SK-N-SH treated with all-trans-retinoic acid at 6 μM for 48 hours (cell line): ENCODE data around the gene ULK1.
"Not testable (repeated sequence)": the region's sequence is repeated elsewhere in the genome, so short reads cannot be mapped to it uniquely, and the experiment has no call there.

Experiments used
- ARNTL ChIP-seq: fragments of 450-650 bp; formaldehyde crosslinking; IDR thresholded peaks from 2 replicates; pipeline ENCODE4 v1.5.0; 2020; ENCODE audit warnings: low read depth, mild to moderate bottlenecking, moderate library complexity, borderline replicate concordance
- TSHZ2 ChIP-seq: fragments of 250-450 bp; sonication (Bioruptor Pico); IDR thresholded peaks from 2 replicates; pipeline ENCODE4 v1.5.0; 2020; ENCODE audit warnings: mild to moderate bottlenecking, moderate library complexity
- ZFP3 ChIP-seq: fragments of 250-450 bp; sonication (Bioruptor Pico); IDR thresholded peaks from 2 replicates; pipeline ENCODE4 v1.5.0; 2020; ENCODE audit warnings: mild to moderate bottlenecking, moderate library complexity

GRCh38 chr12:131878436-131878835 is 16.0 kb upstream of the ULK1 start:
- TF ChIP-seq ZFP3, TSHZ2, ARNTL (CRISPR knock-in tag): not testable (repeated sequence)
